GM21717 (cell line): ENCODE data around the gene NID2.

Source experiments
- ATAC-seq: cut with Tn5 transposase; IDR thresholded peaks from one replicate; pipeline ENCODE4 v1.9.1; 2021; ENCODE audit warnings: mild to moderate bottlenecking, moderate library complexity; ENCODE audit not compliant: unreplicated experiment

NID2 gene

GRCh38 chr14:52059649-52060048, 9.2 kb downstream of the NID2 start:
- ATAC-seq, result no peak

- no peak for ATAC-seq
These were observed 10.5 kb downstream of the NID2 start for GRCh38 chr14:52058341-52058740.

GRCh38 chr14:52055167-52055566, 13.7 kb downstream of the NID2 start:
- ATAC-seq, result no peak

- ATAC-seq, result no peak
These were observed 14.2 kb downstream of the NID2 start for GRCh38 chr14:52054678-52055077.

GRCh38 chr14:52053044-52053443, 15.8 kb downstream of the NID2 start:
- no peak for ATAC-seq

- no peak for ATAC-seq
These were observed 16.4 kb downstream of the NID2 start for GRCh38 chr14:52052288-52052943.

GRCh38 chr14:52051871-52052270, 17.0 kb downstream of the NID2 start:
- ATAC-seq, result no peak

- ATAC-seq, result no peak
These were observed 17.6 kb downstream of the NID2 start for GRCh38 chr14:52051251-52051650.

- ATAC-seq, result no peak
These were observed 18.9 kb downstream of the NID2 start for GRCh38 chr14:52049721-52050588.

GRCh38 chr14:52049271-52049670, 19.6 kb downstream of the NID2 start:
- no peak for ATAC-seq

GRCh38 chr14:52048641-52049204, 20.1 kb downstream of the NID2 start:
- no peak for ATAC-seq

GRCh38 chr14:52048116-52048515, 20.7 kb downstream of the NID2 start:
- ATAC-seq, result no peak

- no peak for ATAC-seq
These were observed 22.4 kb downstream of the NID2 start for GRCh38 chr14:52046376-52046917.

GRCh38 chr14:52044791-52045522, 23.9 kb downstream of the NID2 start:
- no peak for ATAC-seq

GRCh38 chr14:52043690-52044089, 25.2 kb downstream of the NID2 start:
- ATAC-seq, result no peak

- ATAC-seq, result no peak
These were observed 26.2 kb downstream of the NID2 start for GRCh38 chr14:52042371-52043289.

- ATAC-seq, result no peak
These were observed 28.3 kb downstream of the NID2 start for GRCh38 chr14:52040598-52040997.

GRCh38 chr14:52039124-52039815, 29.6 kb downstream of the NID2 start:
- ATAC-seq, result no peak

GRCh38 chr14:52033101-52033642, 35.7 kb downstream of the NID2 start:
- ATAC-seq, result no peak
